ENCODE measurements around the gene ZNF827.

Gene ZNF827

DNA sequence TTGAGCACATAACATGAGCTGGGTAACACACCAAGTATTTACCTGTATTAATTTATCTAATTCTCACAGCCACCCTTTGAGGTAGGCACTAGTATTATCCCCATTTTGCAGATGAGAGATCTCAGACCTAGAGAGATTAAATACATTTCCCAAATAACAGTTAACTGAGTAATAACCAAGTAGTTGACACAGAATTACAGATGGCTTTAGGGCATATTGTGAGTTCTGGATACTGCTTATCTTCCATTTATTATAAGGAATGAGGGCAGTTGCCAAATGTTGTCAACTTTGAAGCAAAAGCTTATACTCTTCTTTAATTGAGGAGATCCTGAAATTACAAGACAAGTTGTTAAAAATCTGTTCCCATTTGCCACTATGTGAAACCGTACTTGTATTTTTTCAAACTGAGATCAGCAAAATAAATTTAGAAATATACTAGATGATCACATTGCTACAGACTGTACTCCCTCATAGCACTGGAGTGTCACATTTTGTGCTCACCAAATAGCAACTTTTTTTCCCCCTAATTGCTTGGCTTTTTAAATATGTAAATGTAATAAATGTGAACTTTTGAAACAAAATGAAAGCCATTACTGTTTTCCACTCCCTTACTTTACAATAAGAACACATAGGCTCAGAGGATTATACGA, 62.0 kb downstream of the ZNF827 start:
- no peaks in the 10 kb centered on the region for H3K27me3 ChIP-seq (ENCODE audit: control insufficient read depth, low read length)
- TF ChIP-seq, protein P1, sequence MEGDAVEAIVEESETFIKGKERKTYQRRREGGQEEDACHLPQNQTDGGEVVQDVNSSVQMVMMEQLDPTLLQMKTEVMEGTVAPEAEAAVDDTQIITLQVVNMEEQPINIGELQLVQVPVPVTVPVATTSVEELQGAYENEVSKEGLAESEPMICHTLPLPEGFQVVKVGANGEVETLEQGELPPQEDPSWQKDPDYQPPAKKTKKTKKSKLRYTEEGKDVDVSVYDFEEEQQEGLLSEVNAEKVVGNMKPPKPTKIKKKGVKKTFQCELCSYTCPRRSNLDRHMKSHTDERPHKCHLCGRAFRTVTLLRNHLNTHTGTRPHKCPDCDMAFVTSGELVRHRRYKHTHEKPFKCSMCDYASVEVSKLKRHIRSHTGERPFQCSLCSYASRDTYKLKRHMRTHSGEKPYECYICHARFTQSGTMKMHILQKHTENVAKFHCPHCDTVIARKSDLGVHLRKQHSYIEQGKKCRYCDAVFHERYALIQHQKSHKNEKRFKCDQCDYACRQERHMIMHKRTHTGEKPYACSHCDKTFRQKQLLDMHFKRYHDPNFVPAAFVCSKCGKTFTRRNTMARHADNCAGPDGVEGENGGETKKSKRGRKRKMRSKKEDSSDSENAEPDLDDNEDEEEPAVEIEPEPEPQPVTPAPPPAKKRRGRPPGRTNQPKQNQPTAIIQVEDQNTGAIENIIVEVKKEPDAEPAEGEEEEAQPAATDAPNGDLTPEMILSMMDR (IDR thresholded peaks at IDR 0.05; ENCODE audit: low read depth, low read length, poor library complexity, severe bottlenecking) = no peak
- no peak for TF ChIP-seq EZH2phosphoT487 (IDR thresholded peaks at IDR 0.05; ENCODE audit: borderline replicate concordance, low read length)
- H4K20me1 ChIP-seq (ENCODE audit: control insufficient read depth, insufficient read depth, low read depth, low read length) = peaks cover 10% of the 10 kb centered on the region; the same call in 1 of the 2 replicates
- H3K9me2 ChIP-seq (replicated peaks; ENCODE audit: control insufficient read depth, low read length) = no peaks in the 10 kb centered on the region
- peaks cover 50% of the 10 kb centered on the region for H3K36me3 ChIP-seq (ENCODE audit: control insufficient read depth, low read length)
- H3K79me2 ChIP-seq (ENCODE audit: control insufficient read depth, low read length) = peaks cover 25% of the 10 kb centered on the region
- no peak overlapping the region for H3K27ac ChIP-seq (ENCODE audit: low read depth, low read length)
- H3K4me1 ChIP-seq (ENCODE audit: control insufficient read depth, low read length) = peaks cover 2% of the 10 kb centered on the region
- no peaks in the 10 kb centered on the region for H3K9me3 ChIP-seq (ENCODE audit: control insufficient read depth, insufficient read depth, low read length)
- H3K4me3 ChIP-seq (ENCODE audit: low read length) = no peak overlapping the region
- H3F3A ChIP-seq (ENCODE audit: control insufficient read depth, insufficient read depth) = no peaks in the 10 kb centered on the region
- no peak overlapping the region for H3K4me2 ChIP-seq (ENCODE audit: low read length)

- Histone ChIP-seq H3K9me2 (replicated peaks; ENCODE audit: control insufficient read depth, low read length) (no peaks in the 10 kb centered on the region), H3K36me3 (ENCODE audit: control insufficient read depth, low read length) (peaks cover 43% of the 10 kb centered on the region)
- TF ChIP-seq EZH2phosphoT487 (IDR thresholded peaks at IDR 0.05; ENCODE audit: borderline replicate concordance, low read length) = no peak
Measured at GRCh38 chr4:145873901-145874300, 64.7 kb downstream of the ZNF827 start.

DNA sequence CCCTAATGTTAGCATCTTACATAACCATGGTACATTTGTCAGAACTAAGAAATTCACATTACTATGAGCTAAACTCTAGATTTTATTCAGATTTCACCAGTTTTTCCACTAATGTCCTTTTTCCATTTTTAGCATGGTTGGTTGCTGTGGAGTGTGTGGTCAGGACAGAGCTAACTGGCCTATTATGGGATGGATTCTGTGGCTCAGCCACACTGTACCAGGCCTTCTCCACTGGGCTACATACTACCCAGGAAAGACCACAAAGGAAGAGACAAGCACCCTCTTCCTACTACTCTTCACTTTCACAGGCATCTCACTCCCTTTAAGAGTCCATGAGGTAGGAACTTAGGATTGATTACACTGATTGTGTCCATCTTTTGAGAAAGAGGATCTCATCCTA, 67.4 kb downstream of the ZNF827 start:
- Histone ChIP-seq H3K4me2 (ENCODE audit: low read length) (no peak overlapping the region), H3K36me3 (ENCODE audit: control insufficient read depth, low read length) (peaks cover 50% of the 10 kb centered on the region), H3F3A (ENCODE audit: control insufficient read depth, insufficient read depth) (no peaks in the 10 kb centered on the region), H3K4me1 (ENCODE audit: control insufficient read depth, low read length) (no peaks in the 10 kb centered on the region), H3K4me3 (ENCODE audit: low read length) (no peak overlapping the region), H3K9me2 (replicated peaks; ENCODE audit: control insufficient read depth, low read length) (no peaks in the 10 kb centered on the region), H3K9me3 (ENCODE audit: control insufficient read depth, insufficient read depth, low read length) (no peaks in the 10 kb centered on the region), H3K27me3 (ENCODE audit: control insufficient read depth, low read length) (no peaks in the 10 kb centered on the region), H3K27ac (ENCODE audit: low read depth, low read length) (no peak overlapping the region), H3K79me2 (ENCODE audit: control insufficient read depth, low read length) (peaks cover 4% of the 10 kb centered on the region; the same call in 1 of the 2 replicates), H4K20me1 (ENCODE audit: control insufficient read depth, insufficient read depth, low read depth, low read length) (peaks cover 6% of the 10 kb centered on the region; the same call in 1 of the 2 replicates)
- no peak for TF ChIP-seq EZH2phosphoT487 (IDR thresholded peaks at IDR 0.05; ENCODE audit: borderline replicate concordance, low read length)
- TF ChIP-seq, protein P1 (IDR thresholded peaks at IDR 0.05; ENCODE audit: low read depth, low read length, poor library complexity, severe bottlenecking) = no peak

More at GRCh38 chr4:145873901-145874300, 64.7 kb downstream of the ZNF827 start:
- Histone ChIP-seq H3K27ac (ENCODE audit: low read depth, low read length) (no peak overlapping the region), H3K4me2 (ENCODE audit: low read length) (no peak overlapping the region), H3K9me3 (ENCODE audit: control insufficient read depth, insufficient read depth, low read length) (no peaks in the 10 kb centered on the region), H4K20me1 (ENCODE audit: control insufficient read depth, insufficient read depth, low read depth, low read length) (peaks cover 7% of the 10 kb centered on the region; the same call in 1 of the 2 replicates), H3K4me1 (ENCODE audit: control insufficient read depth, low read length) (no peaks in the 10 kb centered on the region), H3K27me3 (ENCODE audit: control insufficient read depth, low read length) (no peaks in the 10 kb centered on the region), H3F3A (ENCODE audit: control insufficient read depth, insufficient read depth) (no peaks in the 10 kb centered on the region), H3K4me3 (ENCODE audit: low read length) (no peak overlapping the region), H3K79me2 (ENCODE audit: control insufficient read depth, low read length) (peaks cover 6% of the 10 kb centered on the region)
